IMR-90 (cell line): ENCODE data around the gene TMPRSS11A.

Experiments
- BHLHE40 ChIP-seq: fragments of 150-350 bp; IDR thresholded peaks from 2 replicates; pipeline ENCODE4 v1.6.1; 2016; ENCODE audit warnings: mild to moderate bottlenecking, low read depth, low read length
- CTCF ChIP-seq: conservative IDR thresholded peaks from 2 replicates; pipeline ENCODE4 v1.5.1; 2012; ENCODE audit warnings: mild to moderate bottlenecking, low read depth, low read length, improper control_type of control experiment
- POLR2A ChIP-seq: IDR thresholded peaks from 2 replicates; pipeline ENCODE4 v1.6.1; 2012; ENCODE audit warnings: mild to moderate bottlenecking, low read depth, low read length
- RAD21 ChIP-seq: IDR thresholded peaks from 2 replicates; pipeline ENCODE4 v1.6.1; 2012; ENCODE audit warnings: low read length, improper control_type of control experiment

- TF ChIP-seq POLR2A (no peak), CTCF (no peak), RAD21 (no peak), BHLHE40 (no peak)
Measured at GRCh38 chr4:67980512-67980911, 17.2 kb upstream of the TMPRSS11A start.
